ENCODE measurements around the gene CMTM5. TPM values are rescaled to one million over a fixed set of nuclear protein-coding genes. Genes with fewer than 3 reads are reported as not detected.

The CMTM5 gene
- total RNA-seq, 2 experiments from 2014 or later, result not detected

- no peaks in the 10 kb centered on the region for H3K9me2 ChIP-seq (ENCODE audit: insufficient read depth, low read length)
- H3K4me2 ChIP-seq (ENCODE audit: low read length), result no peak overlapping the region
- H2AFZ ChIP-seq (ENCODE audit: low read length), result no peak overlapping the region
- H3K27ac ChIP-seq (ENCODE audit: low read depth, low read length, poor library complexity, severe bottlenecking), result no peak overlapping the region
- no peaks in the 10 kb centered on the region for H3K4me1 ChIP-seq (ENCODE audit: insufficient read depth, low read length, poor library complexity, severe bottlenecking)
- no peaks in the 10 kb centered on the region for H3K9me3 ChIP-seq (ENCODE audit: low read length)
- TF ChIP-seq EZH2phosphoT487 (IDR thresholded peaks at IDR 0.05; ENCODE audit: borderline replicate concordance, low read depth, low read length) (no peak), CTCF (conservative IDR thresholded peaks at IDR 0.05; ENCODE audit: low read length) (no peak)
- POLR2A ChIA-PET, result interaction anchor here (0.6 kb wide), 1 partner anchor 119 kb away, joined by 3 read pairs; no protein-coding TSS in a partner anchor
- H4K20me1 ChIP-seq (ENCODE audit: insufficient read depth, low read length), result no peaks in the 10 kb centered on the region
- BruUV-seq (replicated peaks), result no TSS peak
- no peak for DNase-seq (ENCODE audit: low spot score)
- CTCF ChIA-PET (ENCODE audit: unreplicated experiment), result interaction anchor here (0.6 kb wide), 1 partner anchor 898 kb away, joined by 3 read pairs; no protein-coding TSS in a partner anchor
- intact Hi-C loops (cut with micrococcal nuclease; ENCODE audit: unreplicated experiment), result no loop called here
- no peak overlapping the region for H3K4me3 ChIP-seq (ENCODE audit: low read depth, low read length, poor library complexity, severe bottlenecking)
- no peaks in the 10 kb centered on the region for H3K79me2 ChIP-seq (ENCODE audit: insufficient read depth, low read depth, low read length)
- H3K36me3 ChIP-seq (ENCODE audit: insufficient read depth, low read length), result no peaks in the 10 kb centered on the region
Observed at GRCh38 chr14:23409966-23410635, 33.3 kb downstream of the CMTM5 start.

GRCh38 chr14:23411563-23412525, 35.0 kb downstream of the CMTM5 start:
- intact Hi-C loops (cut with micrococcal nuclease; ENCODE audit: unreplicated experiment), result no loop called here
- CTCF ChIA-PET (ENCODE audit: unreplicated experiment), result no interaction called here
- no peak for TF ChIP-seq EZH2phosphoT487 (IDR thresholded peaks at IDR 0.05; ENCODE audit: borderline replicate concordance, low read depth, low read length)
- no peak for TF ChIP-seq CTCF (conservative IDR thresholded peaks at IDR 0.05; ENCODE audit: low read length)
- Histone ChIP-seq H2AFZ (ENCODE audit: low read length) (no peak overlapping the region), H3K36me3 (ENCODE audit: insufficient read depth, low read length) (no peaks in the 10 kb centered on the region), H4K20me1 (ENCODE audit: insufficient read depth, low read length) (no peaks in the 10 kb centered on the region), H3K4me1 (ENCODE audit: insufficient read depth, low read length, poor library complexity, severe bottlenecking) (no peaks in the 10 kb centered on the region), H3K9me3 (ENCODE audit: low read length) (no peaks in the 10 kb centered on the region), H3K4me2 (ENCODE audit: low read length) (no peak overlapping the region), H3K9me2 (ENCODE audit: insufficient read depth, low read length) (no peaks in the 10 kb centered on the region), H3K27ac (ENCODE audit: low read depth, low read length, poor library complexity, severe bottlenecking) (no peak overlapping the region), H3K79me2 (ENCODE audit: insufficient read depth, low read depth, low read length) (no peaks in the 10 kb centered on the region), H3K4me3 (ENCODE audit: low read depth, low read length, poor library complexity, severe bottlenecking) (no peak overlapping the region)
- BruUV-seq (replicated peaks), result no TSS peak
- DNase-seq (ENCODE audit: low spot score), result no peak
- POLR2A ChIA-PET, result no interaction called here

Measured in OCI-LY7 (cell line).